CMK (cell line): ENCODE data around the gene SF3A2.

Source experiments
- DNase-seq: peaks from one replicate; pipeline ENCODE4 v3.0.0-alpha.2; 2010; ENCODE audit warnings: low read depth

SF3A2 gene

DNA sequence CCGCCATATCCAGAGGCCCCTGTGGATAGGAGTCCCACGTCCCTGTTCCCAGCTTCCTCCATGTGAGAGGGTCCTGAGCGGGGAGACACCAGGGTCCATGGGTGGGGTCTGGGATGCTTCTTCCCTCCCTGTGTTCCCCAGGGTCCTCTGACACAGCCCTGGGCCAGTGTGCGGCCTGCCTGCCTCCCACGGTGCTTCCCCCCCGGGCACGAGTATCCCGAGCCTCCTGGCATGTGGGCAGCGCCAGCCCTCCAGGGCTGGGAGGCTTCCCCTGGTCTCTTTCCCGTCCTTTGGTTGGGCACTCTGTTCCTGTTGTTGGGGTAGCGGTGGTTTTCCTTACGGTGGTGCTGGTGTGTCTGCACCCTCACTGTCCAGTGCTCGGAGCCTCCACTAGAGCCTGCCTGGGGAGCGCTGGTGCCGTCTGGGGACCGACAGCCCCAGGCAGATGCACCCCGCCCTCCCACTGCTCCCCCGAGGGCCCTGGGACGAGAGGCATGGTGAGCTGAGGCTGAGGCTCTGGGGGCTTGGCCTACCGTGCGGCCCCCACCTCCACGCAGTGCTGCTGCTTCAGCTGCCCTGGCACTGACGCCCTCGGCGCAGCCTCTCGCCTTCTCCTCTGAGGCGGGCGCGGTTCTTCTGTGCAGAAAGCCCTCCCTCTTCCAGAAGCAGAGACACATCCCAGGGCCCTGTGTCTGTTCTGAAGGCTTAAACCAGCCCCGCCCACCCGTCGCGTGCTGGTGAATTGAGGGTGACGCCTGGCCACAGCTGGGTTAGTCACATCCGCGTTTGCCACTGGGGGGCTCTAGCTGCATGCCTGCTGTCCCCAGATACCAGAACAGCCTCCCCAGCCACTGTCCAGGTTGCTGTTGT lies 28.4 kb upstream of the SF3A2 start:
- no peak for DNase-seq

GRCh38 chr19:2208975-2209374 lies 27.6 kb upstream of the SF3A2 start:
- DNase-seq, result no peak

GRCh38 chr19:2209408-2209807 lies 27.2 kb upstream of the SF3A2 start:
- DNase-seq, result no peak

GRCh38 chr19:2210206-2210605 lies 26.4 kb upstream of the SF3A2 start:
- no peak for DNase-seq

DNA sequence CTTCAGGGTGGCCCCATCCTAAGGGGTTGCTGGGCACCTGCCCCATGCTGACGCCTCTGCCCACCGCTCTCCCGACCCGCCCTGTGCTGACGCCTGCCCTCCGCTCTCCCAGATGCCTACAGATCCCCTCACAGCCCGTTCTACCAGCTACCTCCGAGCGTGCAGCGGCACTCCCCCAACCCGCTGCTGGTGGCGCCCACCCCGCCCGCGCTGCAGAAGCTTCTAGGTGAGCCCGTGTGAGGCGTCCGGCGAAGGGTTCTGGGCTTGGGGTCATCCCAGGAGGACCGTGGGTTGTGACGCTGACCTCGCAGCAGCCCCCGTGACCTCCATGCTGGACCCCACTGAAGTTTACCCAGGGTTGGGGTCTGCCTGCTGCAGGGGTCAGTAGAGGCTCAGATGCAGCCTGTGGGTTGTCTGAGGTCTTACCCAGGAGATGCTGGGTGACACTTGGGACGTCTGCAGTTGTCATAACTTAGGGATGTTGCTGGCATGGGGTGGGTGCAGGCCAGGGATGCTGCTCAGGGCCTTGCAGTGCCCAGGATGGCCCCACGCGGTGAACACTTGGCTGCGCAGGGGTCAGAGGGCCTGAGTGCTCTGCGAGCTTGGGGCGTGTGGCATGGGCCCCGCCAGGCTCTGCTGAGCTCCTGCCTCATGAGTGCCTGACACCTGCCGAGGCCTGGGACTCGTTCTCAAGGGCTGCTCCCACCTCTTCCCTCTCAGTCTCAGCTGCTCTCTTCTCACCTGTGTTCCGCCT lies 25.5 kb upstream of the SF3A2 start:
- no peak for DNase-seq

DNA sequence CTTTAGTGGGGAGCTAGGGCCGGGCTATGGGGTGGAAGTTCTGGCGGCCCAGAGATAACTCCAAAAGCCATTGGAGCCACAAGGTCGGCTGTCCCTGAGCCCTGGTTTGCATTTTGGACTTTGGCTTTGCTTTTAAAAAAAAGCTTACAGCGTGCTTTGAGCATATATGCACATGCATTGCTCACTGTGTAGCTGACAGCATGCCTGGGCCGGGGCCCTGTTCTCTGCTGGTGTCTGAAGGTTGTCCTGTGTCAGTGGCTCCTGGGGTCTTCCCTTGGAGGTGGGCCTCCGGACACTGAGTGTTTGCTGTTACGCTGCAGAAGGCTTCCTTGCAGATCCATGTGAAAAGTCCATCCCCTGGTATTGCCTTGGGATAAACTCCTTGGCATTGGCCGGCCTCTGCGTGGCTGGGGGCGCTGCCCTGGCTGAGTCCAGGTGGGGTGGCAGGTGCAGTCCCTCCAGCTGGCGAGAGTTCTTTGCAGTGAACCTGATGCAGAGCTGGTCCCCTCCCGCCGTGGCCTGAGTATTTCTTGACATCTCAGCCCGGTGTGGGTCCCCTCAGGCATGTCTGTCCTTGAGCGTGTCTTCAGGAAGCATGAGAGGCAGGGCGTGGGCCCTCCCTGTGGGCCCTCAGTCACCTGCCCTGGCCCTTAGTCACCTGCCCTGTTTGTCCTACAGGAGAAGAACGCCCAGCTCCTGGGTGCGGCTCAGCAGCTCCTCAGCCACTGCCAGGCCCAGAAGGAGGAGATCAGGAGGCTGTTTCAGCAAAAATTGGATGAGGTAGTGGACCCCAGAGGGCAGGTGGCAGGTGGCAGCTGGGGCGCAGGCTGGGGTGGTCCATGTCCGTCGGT lies 23.5 kb upstream of the SF3A2 start:
- DNase-seq, result no peak

GRCh38 chr19:2213799-2214198 lies 22.8 kb upstream of the SF3A2 start:
- no peak for DNase-seq

DNA sequence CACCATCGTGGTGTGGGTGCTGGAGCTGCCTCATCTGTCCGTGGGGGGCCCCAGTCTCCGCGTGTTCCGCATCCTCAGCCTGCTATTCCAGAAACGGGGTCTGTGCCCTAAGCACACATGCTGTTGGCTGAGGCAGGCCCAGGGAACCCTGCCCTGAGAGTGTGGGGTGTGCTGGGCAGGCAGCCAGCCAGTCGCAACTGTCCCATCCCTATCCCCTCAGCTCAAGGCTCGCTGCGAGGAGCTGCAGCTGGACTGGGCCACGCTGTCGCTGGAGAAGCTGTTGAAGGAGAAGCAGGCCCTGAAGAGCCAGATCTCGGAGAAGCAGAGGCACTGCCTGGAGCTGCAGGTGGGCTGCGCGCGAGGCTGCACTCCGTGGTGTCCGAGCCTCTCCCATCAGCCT lies 22.4 kb upstream of the SF3A2 start:
- DNase-seq, result no peak

DNA sequence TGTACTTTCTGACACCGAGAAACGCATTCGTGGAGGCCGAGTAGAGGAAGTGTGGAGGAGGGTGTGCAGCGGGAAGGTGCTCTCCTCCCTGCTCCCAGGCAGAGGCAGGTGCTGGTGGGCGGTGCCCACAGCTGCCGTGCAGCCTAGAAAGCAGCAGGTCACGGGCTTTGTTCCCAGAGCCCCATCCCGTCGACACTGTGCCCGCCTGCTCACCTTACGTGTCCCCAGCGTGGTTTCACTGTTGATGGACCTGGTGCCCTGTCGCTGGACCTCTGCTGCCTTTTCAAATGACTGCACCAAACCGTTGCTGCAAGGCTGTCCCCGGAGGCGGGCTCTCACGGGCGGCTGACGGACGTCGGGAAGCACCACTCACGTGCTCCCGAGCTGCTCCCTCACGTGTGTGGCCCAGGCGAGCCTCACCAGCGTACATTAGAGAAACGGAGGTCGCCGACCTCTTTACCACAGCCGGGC lies 21.3 kb upstream of the SF3A2 start:
- DNase-seq, result no peak

- DNase-seq, result no peak
Measured at GRCh38 chr19:2216361-2217225, 20.0 kb upstream of the SF3A2 start.

DNA sequence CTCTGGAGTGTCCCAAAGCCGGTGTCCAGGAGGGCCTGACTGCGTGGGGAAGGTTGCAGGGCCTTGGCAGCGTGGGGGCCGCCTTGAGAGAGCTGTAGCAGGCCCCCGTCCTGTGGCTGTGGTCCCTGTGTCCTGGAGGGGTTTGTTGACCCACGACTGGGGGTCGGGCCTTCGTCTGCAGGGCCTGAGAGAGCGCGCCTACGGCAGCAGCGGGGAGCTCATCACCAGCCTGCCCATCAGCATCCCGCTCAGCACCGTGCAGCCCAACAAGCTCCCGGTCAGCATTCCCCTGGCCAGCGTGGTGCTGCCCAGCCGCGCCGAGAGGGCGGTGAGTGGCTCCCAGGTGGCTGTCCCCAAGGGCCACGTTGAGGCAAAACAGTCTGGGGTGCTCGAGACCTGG lies 19.0 kb upstream of the SF3A2 start:
- no peak for DNase-seq

DNA sequence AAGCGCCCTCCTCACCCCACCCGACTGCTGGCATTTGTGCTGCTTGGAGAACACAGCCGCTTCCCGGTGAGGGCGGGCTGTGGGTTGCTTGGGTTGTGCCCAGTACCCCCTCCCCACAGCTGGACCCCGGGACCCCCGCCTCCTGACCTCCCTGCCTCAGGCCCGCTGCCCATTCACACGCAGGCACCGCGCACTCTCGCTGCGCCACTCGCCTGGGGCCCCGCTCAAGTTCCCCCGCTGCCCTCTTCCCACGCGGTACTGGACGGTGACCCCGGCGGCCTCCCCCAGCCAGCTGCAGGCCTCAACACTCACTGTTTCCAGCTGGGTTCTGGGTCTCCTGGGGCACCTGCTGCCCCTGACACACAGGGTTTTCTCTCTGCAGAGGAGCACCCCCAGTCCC lies 16.9 kb upstream of the SF3A2 start:
- DNase-seq, result no peak

- no peak for DNase-seq
Measured at GRCh38 chr19:2221250-2221831, 15.3 kb upstream of the SF3A2 start.

DNA sequence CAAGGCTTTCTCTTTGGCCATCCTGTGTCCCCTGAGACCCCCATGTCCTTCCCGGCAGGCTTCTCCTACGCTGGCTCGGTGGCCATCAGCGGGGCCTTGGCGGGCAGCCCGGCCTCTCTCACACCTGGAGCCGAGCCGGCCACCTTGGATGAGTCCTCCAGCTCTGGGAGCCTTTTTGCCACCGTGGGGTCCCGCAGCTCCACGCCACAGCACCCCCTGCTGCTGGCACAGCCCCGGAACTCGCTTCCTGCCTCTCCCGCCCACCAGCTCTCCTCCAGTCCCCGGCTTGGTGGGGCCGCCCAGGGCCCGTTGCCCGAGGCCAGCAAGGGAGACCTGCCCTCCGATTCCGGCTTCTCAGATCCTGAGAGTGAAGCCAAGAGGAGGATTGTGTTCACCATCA lies 14.7 kb upstream of the SF3A2 start:
- no peak for DNase-seq

- no peak for DNase-seq
Measured at GRCh38 chr19:2223391-2223790, 13.2 kb upstream of the SF3A2 start.

GRCh38 chr19:2223959-2224358 lies 12.7 kb upstream of the SF3A2 start:
- DNase-seq, result no peak

DNA sequence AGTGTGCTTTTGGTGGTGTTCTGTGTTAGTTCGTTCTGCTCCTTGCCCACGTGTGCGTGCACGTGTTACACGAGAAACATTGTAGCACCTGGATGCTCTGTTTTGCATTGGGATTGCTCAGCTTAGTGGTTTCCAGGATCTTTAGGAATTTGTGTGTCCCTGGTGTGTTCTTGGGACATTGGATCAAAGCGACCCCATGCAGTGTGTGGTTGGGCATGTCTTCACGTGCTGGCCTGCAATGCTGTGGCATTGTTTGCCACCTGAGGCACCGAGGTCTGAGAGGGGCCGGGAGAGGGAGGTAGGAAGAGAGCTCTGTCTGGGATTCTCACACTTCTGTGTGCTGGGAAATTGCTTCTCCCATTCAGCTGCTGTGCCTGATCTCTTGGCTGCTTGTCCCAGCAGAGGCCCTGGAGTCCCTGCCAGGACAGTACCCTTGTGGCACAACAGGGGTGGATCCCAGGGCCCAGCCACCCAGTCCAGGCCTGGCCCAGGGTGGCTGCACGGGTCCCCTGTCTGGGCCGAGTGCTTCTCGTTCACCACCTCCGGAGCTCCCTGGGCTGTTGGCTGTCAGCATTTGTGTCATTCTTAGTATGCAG lies 11.8 kb upstream of the SF3A2 start:
- DNase-seq, result no peak

DNA sequence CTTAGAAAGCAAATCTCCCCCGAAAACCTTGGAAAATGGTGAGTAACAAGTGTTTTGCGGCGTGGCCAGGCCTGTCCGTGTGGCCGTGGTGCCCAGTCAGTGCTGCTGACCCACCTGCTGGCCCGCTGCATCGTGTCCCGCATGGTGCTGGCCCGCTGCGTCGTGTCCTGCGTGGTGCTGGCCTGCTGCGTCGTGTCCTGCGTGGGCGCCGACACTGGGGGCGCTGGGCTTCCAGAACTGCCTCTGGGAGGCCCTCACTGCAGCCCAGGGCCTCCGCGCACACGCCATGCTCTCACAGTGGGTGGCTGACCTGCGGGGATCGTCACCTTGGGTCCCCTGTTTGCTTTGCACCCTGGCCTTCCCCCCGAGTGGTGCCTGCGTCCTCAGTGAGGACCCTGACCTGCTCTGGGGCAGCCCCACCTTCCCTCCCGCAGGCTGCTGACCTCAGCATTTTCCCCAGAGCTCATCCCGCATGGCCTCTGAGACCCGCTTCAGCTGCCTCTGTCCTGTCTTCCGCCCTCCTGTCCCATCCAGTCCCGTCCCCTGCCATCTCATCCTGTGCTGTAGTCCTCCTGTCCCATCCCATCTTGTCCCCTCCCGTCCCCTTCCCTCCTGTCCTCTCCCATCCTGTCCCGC lies 11.1 kb upstream of the SF3A2 start:
- no peak for DNase-seq

GRCh38 chr19:2226051-2226839 lies 10.4 kb upstream of the SF3A2 start:
- no peak for DNase-seq
